GM12878 (cell line): ENCODE measurements around the gene TMPRSS13. TPM values are rescaled to one million over a fixed set of nuclear protein-coding genes. Genes with fewer than 3 reads are reported as not detected.

ENCODE experiments used
- ATAC-seq: fragments of 200-7000 bp; cut with Tn5 transposase; 3 replicates; pipeline ENCODE4 v1.9.1; 2020; ENCODE audit warnings: mild to moderate bottlenecking, moderate library complexity
- BruUV-seq: library from RNA; stranded (reverse); fragments of 400-500 nt; replicated peaks from 2 replicates; lab custom pipeline; 2021; lab: Mats Ljungman, UMichigan
- CTCF ChIA-PET: fragments of 300-600 bp; sonication (Branson Sonifier 250); formaldehyde crosslinking; extraction: SDS; loops from one replicate; lab custom pipeline; 2021; ENCODE audit warnings: inconsistent platforms; lab: Yijun Ruan, JAX
- POLR2A ChIA-PET: fragments of 350-600 bp; formaldehyde crosslinking; extraction: SDS; loops from one replicate; lab custom pipeline; 2021; ENCODE audit warnings: inconsistent platforms; lab: Charles Lee
- RAD21 ChIA-PET: fragments of 300-600 bp; sonication (Branson Sonifier 250); formaldehyde crosslinking; loops from one replicate; lab custom pipeline; 2023; ENCODE audit warnings: antibody characterized with exemption; ENCODE audit not compliant: unreplicated experiment; lab: Charles Lee
- SMC1A ChIA-PET: fragments of 300-600 bp; sonication (Branson Sonifier 250); formaldehyde crosslinking; loops from one replicate; lab custom pipeline; 2023; ENCODE audit not compliant: unreplicated experiment, uncharacterized antibody; lab: Charles Lee
- DNase-seq: peaks from one replicate; pipeline ENCODE4 v3.0.0-alpha.2; 2011; ENCODE audit warnings: low read depth, low spot score
- FAIRE-seq: peaks from 3 replicates; lab custom pipeline; 2011; peaks lifted over from hg19 to GRCh38; lab: Jason Lieb, UNC
- H2AFZ ChIP-seq: 2 replicates; pipeline ENCODE4 v1.6.0; 2011; ENCODE audit warnings: low read depth, low read length, control low read depth; ENCODE audit not compliant: control insufficient read depth
- H3K27ac ChIP-seq: 2 replicates; pipeline ENCODE4 v1.5.1; 2011; ENCODE audit warnings: control low read depth; ENCODE audit not compliant: control insufficient read depth, insufficient read depth
- H3K27me3 ChIP-seq, 2 experiments: replicated peaks in 1 of 2; 2 replicates each; pipeline versions ENCODE4 v1.6.0 to v1.6.1; 2011; ENCODE audit warnings: low read length in 1 of 2; ENCODE audit not compliant: control insufficient read depth in 2 of 2, insufficient read depth in 2 of 2
- H3K36me3 ChIP-seq, 2 experiments: 2 replicates each; pipeline ENCODE4 v1.5.1; 2011; ENCODE audit warnings: low read length in 1 of 2; ENCODE audit not compliant: control insufficient read depth in 2 of 2, insufficient read depth in 2 of 2
- H3K4me1 ChIP-seq: 2 replicates; pipeline ENCODE4 v1.6.1; 2011; ENCODE audit warnings: mild to moderate bottlenecking, low read length, moderate library complexity, mixed read lengths; ENCODE audit not compliant: control insufficient read depth, insufficient read depth
- H3K4me2 ChIP-seq: 2 replicates; pipeline ENCODE4 v1.6.0; 2011; ENCODE audit warnings: control low read depth; ENCODE audit not compliant: control insufficient read depth, insufficient read depth
- H3K4me3 ChIP-seq: fragments of 200-600 bp; sonication (generic); 2 replicates; pipeline ENCODE4 v1.5.1; 2016
- H3K79me2 ChIP-seq: 2 replicates; pipeline ENCODE4 v1.6.0; 2011; ENCODE audit warnings: low read length; ENCODE audit not compliant: control insufficient read depth, insufficient read depth
- H3K9ac ChIP-seq: 2 replicates; pipeline ENCODE4 v1.8.0; 2011; ENCODE audit warnings: low read length, control low read depth, mixed read lengths; ENCODE audit not compliant: control insufficient read depth, insufficient read depth
- H3K9me3 ChIP-seq: replicated peaks from 3 replicates; pipeline ENCODE4 v1.5.1; 2011; ENCODE audit warnings: mild to moderate bottlenecking, low read length; ENCODE audit not compliant: control insufficient read depth, insufficient read depth
- H4K20me1 ChIP-seq: 2 replicates; pipeline ENCODE4 v1.6.0; 2011; ENCODE audit not compliant: control insufficient read depth, insufficient read depth
- DPF2 ChIP-seq: fragments of 450-650 bp; IDR thresholded peaks from 2 replicates; pipeline ENCODE4 v1.6.1; 2017; ENCODE audit warnings: mild to moderate bottlenecking
- PBX3 ChIP-seq: IDR thresholded peaks from 2 replicates; pipeline ENCODE4 v1.6.1; 2011; ENCODE audit warnings: mild to moderate bottlenecking, low read depth, low read length, moderate library complexity; ENCODE audit not compliant: insufficient replicate concordance
- RAD51 ChIP-seq: fragments of 450-650 bp; IDR thresholded peaks from 2 replicates; pipeline ENCODE4 v1.6.1; 2016; ENCODE audit warnings: moderate library complexity, mild to moderate bottlenecking, inconsistent platforms
- WGBS: methylation state at CpG from one replicate; pipeline ENCODE4 v1.1.6; 2016; ENCODE audit warnings: low lambda C conversion rate; ENCODE audit not compliant: insufficient replicate concordance, insufficient coverage; ENCODE audit errors: missing lambda C conversion rate; 5-methylcytosine and 5-hydroxymethylcytosine counted together
- in situ Hi-C: fragments of 300-500 bp; cut with MboI; formaldehyde crosslinking; loops from 9 replicates; pipeline ENCODE4 v1.14.3; 2018; ENCODE audit warnings: mixed read lengths
- intact Hi-C: fragments of 100-400 bp; cut with micrococcal nuclease; formaldehyde crosslinking; loops from one replicate; pipeline ENCODE4 v1.14.2; 2022; ENCODE audit not compliant: unreplicated experiment
- polyA plus RNA-seq, 11 experiments: library from polyadenylated mRNA; depleted of rRNA in 4 of 11; unstranded in 6 of 11; stranded (reverse) in 5 of 11; fragments of >200 nt; fragmentation: Nextera tagmentation in 4 of 11; fragmentation: Illumina TruSeq in 1 of 11; extraction: Ambion mirVana in 4 of 11; extraction: Trizol in 1 of 11; gene quantifications; 1 replicate in 1 of 11; 2 replicates in 10 of 11; pipeline versions ENCODE4 v1.2.1 to v1.2.3, GENCODE V29; 2011 to 2016; ENCODE audit warnings: inconsistent platforms in 2 of 11, missing spikeins in 2 of 11, low read depth in 1 of 11
- total RNA-seq, 4 experiments: library from RNA; depleted of rRNA in 3 of 4; stranded (reverse); fragments of >200 nt in 3 of 4; fragmentation: Illumina TruSeq in 1 of 4; extraction: Trizol in 1 of 4; gene quantifications; 2 replicates each; pipeline versions ENCODE4 v1.2.1 to v1.2.3, GENCODE V29; 2013 to 2021
- TF ChIP-seq, protein P1 (sequence below): fragments of 150-350 bp; IDR thresholded peaks from 2 replicates; pipeline ENCODE4 v1.6.1; 2016; ENCODE audit warnings: low read depth, low read length

The TMPRSS13 gene
- total and polyA plus RNA-seq, 10 of the 15 experiments (the other 5 are each of a cell fraction or from before 2014, with no cell fraction given), result 0.05 to 0.50 (median 0.26) TPM; not detected in 2

DNA sequence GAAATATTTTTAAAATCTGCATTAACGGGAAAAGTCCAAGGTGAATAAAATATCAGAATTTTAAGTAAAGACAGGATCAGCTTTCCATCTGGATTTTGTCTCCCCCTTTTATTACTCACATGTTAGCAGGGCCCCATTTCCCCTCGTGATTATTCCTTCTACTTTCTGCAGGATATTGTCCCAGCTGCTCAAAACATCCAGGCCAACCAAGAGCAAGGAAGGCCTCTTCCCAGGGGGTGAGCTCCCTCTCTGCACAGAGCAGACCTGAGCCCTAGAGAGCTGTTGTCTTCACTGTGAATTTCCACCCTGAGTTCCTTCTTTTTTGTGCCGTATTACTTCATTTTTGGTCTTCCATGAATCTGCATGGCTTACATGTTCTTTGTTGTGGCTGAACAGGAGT is 3.7 kb upstream of the TMPRSS13 start (continued):
- TF ChIP-seq PBX3, result no peak
- no peak for TF ChIP-seq RAD51

- POLR2A ChIA-PET, result interaction anchor here (0.6 to 1.6 kb wide), 4 partner anchors 12 to 42 kb away, joined by 3 to 13 read pairs (median 6); no protein-coding TSS in a partner anchor
- intact Hi-C loops, result no loop called here
- Histone ChIP-seq H4K20me1 (no peaks in the 10 kb centered on the region), H3K79me2 (no peaks in the 10 kb centered on the region), H3K9me3 (no peaks in the 10 kb centered on the region), H3K27me3 (no peaks in the 10 kb centered on the region), H3K4me1 (peaks cover 41% of the 10 kb centered on the region), H3K4me3 (no peak overlapping the region), H3K4me2 (no peak overlapping the region), H3K36me3 (no peaks in the 10 kb centered on the region), H3K27ac (no peak overlapping the region; the same call in 1 of the 2 replicates), H2AFZ (no peak overlapping the region), H3K9ac (no peak overlapping the region)
- DNase-seq, result no peak
- BruUV-seq, result no TSS peak
- 86% methylated on average over 6 of the region's 6 CpGs for WGBS
- CTCF ChIA-PET, result interaction anchor here (0.9 to 5.7 kb wide), 15 partner anchors 13 to 827 kb away, joined by 3 to 59 read pairs (median 4); no protein-coding TSS in a partner anchor
- no peak for FAIRE-seq
- in situ Hi-C loops, result no loop called here
- SMC1A ChIA-PET, result interaction anchor here (0.7 to 10.7 kb wide), 14 partner anchors 12 to 124 kb away, joined by 3 to 160 read pairs (median 4); no protein-coding TSS in a partner anchor
- RAD21 ChIA-PET, result interaction anchor here (0.6 to 8.9 kb wide), 10 partner anchors 10 to 242 kb away, joined by 3 to 91 read pairs (median 3); no protein-coding TSS in a partner anchor
- TF ChIP-seq, protein P1, sequence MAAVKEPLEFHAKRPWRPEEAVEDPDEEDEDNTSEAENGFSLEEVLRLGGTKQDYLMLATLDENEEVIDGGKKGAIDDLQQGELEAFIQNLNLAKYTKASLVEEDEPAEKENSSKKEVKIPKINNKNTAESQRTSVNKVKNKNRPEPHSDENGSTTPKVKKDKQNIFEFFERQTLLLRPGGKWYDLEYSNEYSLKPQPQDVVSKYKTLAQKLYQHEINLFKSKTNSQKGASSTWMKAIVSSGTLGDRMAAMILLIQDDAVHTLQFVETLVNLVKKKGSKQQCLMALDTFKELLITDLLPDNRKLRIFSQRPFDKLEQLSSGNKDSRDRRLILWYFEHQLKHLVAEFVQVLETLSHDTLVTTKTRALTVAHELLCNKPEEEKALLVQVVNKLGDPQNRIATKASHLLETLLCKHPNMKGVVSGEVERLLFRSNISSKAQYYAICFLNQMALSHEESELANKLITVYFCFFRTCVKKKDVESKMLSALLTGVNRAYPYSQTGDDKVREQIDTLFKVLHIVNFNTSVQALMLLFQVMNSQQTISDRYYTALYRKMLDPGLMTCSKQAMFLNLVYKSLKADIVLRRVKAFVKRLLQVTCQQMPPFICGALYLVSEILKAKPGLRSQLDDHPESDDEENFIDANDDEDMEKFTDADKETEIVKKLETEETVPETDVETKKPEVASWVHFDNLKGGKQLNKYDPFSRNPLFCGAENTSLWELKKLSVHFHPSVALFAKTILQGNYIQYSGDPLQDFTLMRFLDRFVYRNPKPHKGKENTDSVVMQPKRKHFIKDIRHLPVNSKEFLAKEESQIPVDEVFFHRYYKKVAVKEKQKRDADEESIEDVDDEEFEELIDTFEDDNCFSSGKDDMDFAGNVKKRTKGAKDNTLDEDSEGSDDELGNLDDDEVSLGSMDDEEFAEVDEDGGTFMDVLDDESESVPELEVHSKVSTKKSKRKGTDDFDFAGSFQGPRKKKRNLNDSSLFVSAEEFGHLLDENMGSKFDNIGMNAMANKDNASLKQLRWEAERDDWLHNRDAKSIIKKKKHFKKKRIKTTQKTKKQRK, result no peak
- 0 out of 2 replicates have a peak, but pooled peaks have one; percentile 5 for TF ChIP-seq DPF2
- peak; percentile 7 for ATAC-seq
Measured at GRCh38 chr11:117932426-117932825, 3.2 kb upstream of the TMPRSS13 start.
